AG09309 (cell line): ENCODE data around the gene TSC1.

ENCODE experiments used
- DNase-seq: peaks from one replicate; pipeline ENCODE4 v3.0.0-alpha.2; 2010; ENCODE audit warnings: low read depth
- H3K4me3 ChIP-seq: 2 replicates; pipeline ENCODE4 v1.5.1; 2011; ENCODE audit warnings: mild to moderate bottlenecking, low read depth, low read length, moderate library complexity; ENCODE audit not compliant: control insufficient read depth
- TF ChIP-seq, protein P1 (sequence below): IDR thresholded peaks from 2 replicates; pipeline ENCODE4 v1.5.1; 2011; ENCODE audit warnings: mild to moderate bottlenecking, low read depth, low read length, inconsistent platforms; ENCODE audit not compliant: insufficient read depth, control insufficient read depth; ENCODE audit errors: missing control alignments

Gene TSC1

DNA sequence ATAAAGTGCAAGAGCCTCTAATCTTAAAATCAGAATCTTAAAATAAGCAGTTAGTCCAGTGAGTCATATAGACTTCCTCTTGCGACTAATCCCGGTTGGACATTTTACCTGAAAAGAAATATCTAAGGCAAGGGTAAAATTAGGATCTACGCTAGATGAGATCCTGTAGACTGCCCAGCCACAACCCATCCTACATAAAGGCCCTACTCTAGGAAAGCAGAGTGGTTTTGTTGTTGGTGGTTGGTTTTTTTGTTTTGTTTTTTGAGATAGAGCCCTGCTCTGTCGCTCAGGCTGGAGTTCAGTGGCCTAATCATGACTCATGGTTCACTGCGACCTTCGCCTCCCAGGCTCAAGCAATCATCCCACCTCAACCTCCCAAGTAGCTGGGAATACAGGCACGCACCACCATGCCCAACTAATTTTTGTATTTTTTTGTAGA is 6.9 kb downstream of the TSC1 start:
- no peak overlapping the region for H3K4me3 ChIP-seq
- DNase-seq: no peak
- TF ChIP-seq, protein P1, sequence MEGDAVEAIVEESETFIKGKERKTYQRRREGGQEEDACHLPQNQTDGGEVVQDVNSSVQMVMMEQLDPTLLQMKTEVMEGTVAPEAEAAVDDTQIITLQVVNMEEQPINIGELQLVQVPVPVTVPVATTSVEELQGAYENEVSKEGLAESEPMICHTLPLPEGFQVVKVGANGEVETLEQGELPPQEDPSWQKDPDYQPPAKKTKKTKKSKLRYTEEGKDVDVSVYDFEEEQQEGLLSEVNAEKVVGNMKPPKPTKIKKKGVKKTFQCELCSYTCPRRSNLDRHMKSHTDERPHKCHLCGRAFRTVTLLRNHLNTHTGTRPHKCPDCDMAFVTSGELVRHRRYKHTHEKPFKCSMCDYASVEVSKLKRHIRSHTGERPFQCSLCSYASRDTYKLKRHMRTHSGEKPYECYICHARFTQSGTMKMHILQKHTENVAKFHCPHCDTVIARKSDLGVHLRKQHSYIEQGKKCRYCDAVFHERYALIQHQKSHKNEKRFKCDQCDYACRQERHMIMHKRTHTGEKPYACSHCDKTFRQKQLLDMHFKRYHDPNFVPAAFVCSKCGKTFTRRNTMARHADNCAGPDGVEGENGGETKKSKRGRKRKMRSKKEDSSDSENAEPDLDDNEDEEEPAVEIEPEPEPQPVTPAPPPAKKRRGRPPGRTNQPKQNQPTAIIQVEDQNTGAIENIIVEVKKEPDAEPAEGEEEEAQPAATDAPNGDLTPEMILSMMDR: no peak

DNA sequence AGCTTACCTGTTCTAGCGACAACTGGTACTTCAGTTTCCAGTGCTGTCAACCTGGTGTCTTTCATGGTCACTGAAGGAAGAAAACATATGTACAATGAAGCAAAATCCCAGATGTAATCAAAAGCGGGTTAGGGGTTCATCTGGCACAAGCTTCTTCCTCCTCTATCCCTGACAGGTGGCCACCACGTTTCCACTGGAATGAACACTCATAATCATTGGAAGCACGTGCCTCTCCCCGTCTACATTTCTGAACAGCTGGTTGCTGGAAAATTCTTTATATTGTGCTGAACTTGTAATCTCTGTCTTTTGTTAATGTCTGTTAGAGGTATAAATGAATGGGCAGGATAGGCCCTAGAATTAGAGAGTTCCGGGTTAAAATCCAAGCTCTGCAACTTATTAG is 9.4 kb downstream of the TSC1 start:
- TF ChIP-seq, protein P1: no peak
- DNase-seq: no peak

DNA sequence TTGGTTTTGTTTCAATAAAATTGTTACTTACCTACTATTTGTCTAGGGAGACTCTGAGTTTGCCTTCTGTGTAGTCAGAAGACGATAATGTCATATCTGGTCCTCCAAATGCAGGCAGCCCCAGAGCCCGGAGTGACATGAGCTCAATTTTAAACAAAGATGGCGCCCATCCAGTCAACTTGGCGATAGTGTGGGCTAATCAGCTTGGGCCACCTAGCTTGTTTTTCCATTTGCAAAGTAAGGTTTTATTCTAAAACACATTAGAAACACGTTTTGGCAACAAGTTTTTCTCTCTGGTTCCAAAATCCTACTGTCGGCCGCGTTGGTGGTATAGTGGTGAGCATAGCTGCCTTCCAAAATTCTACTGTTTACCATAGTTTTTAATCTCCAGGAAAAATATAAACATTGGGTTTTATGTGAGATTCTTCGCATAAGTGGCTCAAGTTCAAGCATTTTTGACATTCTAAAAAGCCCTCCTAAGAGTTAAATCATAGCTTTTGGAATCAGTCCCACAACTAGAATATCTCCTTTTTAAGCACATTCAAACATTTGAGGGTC is 13.2 kb downstream of the TSC1 start:
- no peak overlapping the region for H3K4me3 ChIP-seq
- TF ChIP-seq, protein P1: no peak
- DNase-seq: no peak

More for the DNA sequence above, 9.4 kb downstream of the TSC1 start:
- H3K4me3 ChIP-seq: no peak overlapping the region

DNA sequence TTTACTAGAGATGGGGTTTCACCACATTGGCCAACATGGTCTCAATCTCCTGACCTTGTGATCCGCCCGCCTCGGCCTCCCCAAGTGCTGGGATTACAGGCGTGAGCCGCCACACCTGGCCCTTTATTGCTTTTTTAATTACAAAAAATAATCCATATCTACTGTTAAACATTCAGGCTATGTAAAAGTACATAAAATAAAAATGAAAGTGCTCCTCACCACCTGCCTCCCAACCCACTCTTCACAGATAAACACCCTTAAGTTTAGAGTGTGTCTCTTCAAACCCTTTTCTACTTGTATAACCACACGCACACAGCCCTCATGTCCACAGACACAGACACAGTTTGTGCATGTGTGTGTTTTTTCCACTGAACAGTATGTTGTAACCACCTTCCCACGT is 16.7 kb downstream of the TSC1 start:
- TF ChIP-seq, protein P1: no peak
- H3K4me3 ChIP-seq: no peak overlapping the region
- DNase-seq: no peak

DNA sequence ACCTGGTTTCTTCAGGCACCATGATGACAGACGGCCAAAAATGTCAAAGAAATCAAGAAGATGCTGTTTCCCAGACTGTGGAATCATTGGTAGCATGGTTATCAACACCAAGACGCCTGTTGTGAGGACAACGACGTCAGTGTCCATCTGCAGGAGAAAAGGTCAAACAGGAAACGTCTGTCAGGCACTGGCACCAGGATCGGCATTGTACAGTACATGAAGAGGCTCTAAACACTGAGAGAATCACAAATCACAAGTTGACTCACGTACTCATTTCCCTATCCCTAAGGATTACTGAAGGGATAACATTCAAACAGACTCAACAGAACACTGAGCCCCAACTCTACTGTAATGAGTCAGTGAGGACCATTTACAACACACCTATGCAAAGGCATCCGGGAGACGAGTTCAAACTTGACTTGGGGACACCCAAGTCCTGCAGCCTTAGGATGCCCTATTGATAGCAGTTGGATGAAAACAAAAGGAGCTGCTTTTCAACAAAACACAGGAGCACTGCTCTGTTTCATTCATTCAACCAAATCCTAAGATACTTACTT is 21.0 kb downstream of the TSC1 start:
- TF ChIP-seq, protein P1: no peak
- no peak for DNase-seq
- H3K4me3 ChIP-seq: no peak overlapping the region

DNA sequence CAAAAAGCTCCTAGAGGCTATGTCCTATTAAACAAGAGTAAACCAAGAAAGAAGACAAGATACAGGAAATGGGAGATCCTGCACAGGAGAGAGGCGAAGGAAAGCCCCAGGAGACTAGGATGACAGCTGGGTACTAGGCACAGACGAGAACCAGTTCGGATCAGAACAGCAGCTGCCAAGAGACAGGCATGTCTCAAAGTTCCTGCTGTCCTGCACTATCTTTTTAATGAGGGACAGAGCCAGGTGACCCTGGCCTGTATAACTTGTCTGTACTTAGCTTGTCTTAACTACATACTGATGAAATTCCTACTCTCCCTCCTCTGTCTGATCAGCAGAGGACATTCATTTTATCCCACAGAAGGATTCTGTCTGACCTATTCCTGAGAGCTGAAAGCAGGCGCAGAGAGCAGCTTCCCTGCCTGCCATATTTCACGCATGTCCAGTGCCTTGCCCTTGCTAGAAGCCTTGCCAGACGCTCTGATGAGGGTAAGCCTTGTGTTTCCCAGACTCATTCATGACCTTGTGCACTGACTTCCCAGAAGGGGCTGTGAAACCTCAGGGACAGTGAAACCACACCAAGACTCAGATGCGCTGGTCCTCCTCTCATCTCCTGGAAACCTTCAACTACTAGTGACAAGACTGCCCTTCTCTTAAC is 24.7 kb downstream of the TSC1 start:
- DNase-seq: no peak
- H3K4me3 ChIP-seq: no peak overlapping the region

More for the DNA sequence above, 24.7 kb downstream of the TSC1 start:
- TF ChIP-seq, protein P1: no peak
